Stomach (tissue), 9 donors: ENCODE data around the gene TMCC1. TPM values are rescaled to one million over a fixed set of nuclear protein-coding genes. Genes with fewer than 3 reads are reported as not detected.
"Not testable (repeated sequence)": the region's sequence is repeated elsewhere in the genome, so short reads cannot be mapped to it uniquely, and the experiment has no call there.

Experiments
- DNase-seq, 2 donors: peaks; one replicate each; pipeline versions ENCODE4 v3.0.0 to v3.0.0-alpha.2; 2013 to 2019
- H3K27ac ChIP-seq, 5 donors: fragments of 200-600 bp in 4 of 5; sonication (generic) in 4 of 5; one replicate each; pipeline ENCODE4 v1.5.1; 2013 to 2019; ENCODE audit warnings: mild to moderate bottlenecking in 1 of 5, moderate library complexity in 1 of 5
- H3K27me3 ChIP-seq, 3 donors: fragments of 200-600 bp; sonication (generic); one replicate each; pipeline ENCODE4 v1.5.1; 2017 to 2019; ENCODE audit warnings: mixed run types in 1 of 3
- H3K36me3 ChIP-seq, 4 donors: fragments of 200-600 bp; sonication (generic); 1 replicate in 3 of 4; 2 replicates in 1 of 4; pipeline ENCODE4 v1.5.1; 2016 to 2019
- H3K4me1 ChIP-seq, 4 donors: fragments of 200-600 bp; sonication (generic); one replicate each; pipeline ENCODE4 v1.5.1; 2016 to 2019
- H3K4me3 ChIP-seq, 4 donors: fragments of 200-600 bp; sonication (generic) in 3 of 4; one replicate each; pipeline ENCODE4 v1.5.1; 2016 to 2019; ENCODE audit warnings: mild to moderate bottlenecking in 1 of 4
- H3K9me3 ChIP-seq, 4 donors: fragments of 200-600 bp; sonication (generic); one replicate each; pipeline ENCODE4 v1.5.1; 2016 to 2019
- CTCF ChIP-seq, 7 experiments: fragments of 450-650 bp in 4 of 7; fragments of 200-600 bp in 3 of 7; sonication (generic) in 3 of 7; IDR thresholded peaks; one replicate each; pipeline ENCODE4 v1.5.1; 2016 to 2019; ENCODE audit warnings: antibody characterized with exemption in 7 of 7, control low read depth in 2 of 7, mild to moderate bottlenecking in 1 of 7
- EP300 ChIP-seq: sonication (generic); formaldehyde crosslinking; IDR thresholded peaks from one replicate; pipeline ENCODE4 v1.6.1; 2017; ENCODE audit warnings: antibody characterized with exemption
- POLR2A ChIP-seq, 4 donors: fragments of 450-650 bp; IDR thresholded peaks; one replicate each; pipeline ENCODE4 v1.6.1; 2016; ENCODE audit warnings: antibody characterized with exemption in 4 of 4, control low read depth in 2 of 4, mild to moderate bottlenecking in 1 of 4, moderate library complexity in 1 of 4
- POLR2AphosphoS5 ChIP-seq, 3 donors: sonication (generic); formaldehyde crosslinking; IDR thresholded peaks; one replicate each; pipeline ENCODE4 v1.6.1; 2016; ENCODE audit warnings: antibody characterized with exemption in 3 of 3
- WGBS, 5 donors: extraction: QIAGEN DNeasy Blood & Tissue Kit in 3 of 5; methylation state at CpG; one replicate each; pipeline versions ENCODE4 v1.1.5 to v1.1.7; 2013 to 2018; 5-methylcytosine and 5-hydroxymethylcytosine counted together
- intact Hi-C: fragments of 100-400 bp; cut with DNase I; formaldehyde crosslinking; loops from one replicate; pipeline ENCODE4 v1.15.1; 2023; ENCODE audit warnings: low total_unique reads
- polyA plus RNA-seq, 3 donors: library from polyadenylated mRNA; stranded (reverse); fragments of 200-250 nt; gene quantifications; one replicate each; pipeline ENCODE4 v1.2.3, GENCODE V29; 2013
- total RNA-seq, 5 donors: library from RNA; depleted of rRNA; stranded (reverse); fragments of >200 nt; gene quantifications; one replicate each; pipeline versions ENCODE4 v1.1.0 to v1.2.3, GENCODE V29; 2014 to 2016
- donor health status: healthy with polysubstance abuse.
- donor health status: Bipolar disorder and iron deficiency.
- donor health status: healthy.

The TMCC1 gene
- total and polyA plus RNA-seq, 8 donors, result 5.0 to 26.6 (median 9.3) TPM

- no peaks in the 10 kb centered on the region for H3K9me3 ChIP-seq
- WGBS, 5 donors, result 48 to 72% (median 69%) methylated on average over 2 of the region's 2 CpGs
- H3K36me3 ChIP-seq, result no peaks in the 10 kb centered on the region
- H3K27me3 ChIP-seq, result no peaks in the 10 kb centered on the region
- H3K4me1 ChIP-seq, result peaks cover 7 to 41% (median 19%) of the 10 kb centered on the region in 4 donors
- no peak overlapping the region for H3K27ac ChIP-seq
- H3K4me3 ChIP-seq, result no peak overlapping the region
- DNase-seq, result peak in 1 of 2 donors; percentile 43
- intact Hi-C loops, result no loop called here
- TF ChIP-seq CTCF (IDR thresholded peaks at IDR 0.05) (no peak), EP300 (no peak), POLR2AphosphoS5 (IDR thresholded peaks at IDR 0.05) (no peak), POLR2A (IDR thresholded peaks at IDR 0.05) (no peak)
Measured at GRCh38 chr3:129686941-129687340, 206.6 kb downstream of the TMCC1 start.

- no peaks in the 10 kb centered on the region for H3K36me3 ChIP-seq
- H3K9me3 ChIP-seq, result no peaks in the 10 kb centered on the region
- H3K27me3 ChIP-seq, result no peaks in the 10 kb centered on the region
- H3K4me3 ChIP-seq, result no peak overlapping the region
- H3K27ac ChIP-seq, result no peak overlapping the region
- intact Hi-C loops, result no loop called here
- WGBS, 5 donors, result 76 to 89% (median 80%) methylated on average over 3 of the region's 3 CpGs
- peaks cover 7 to 31% (median 19%) of the 10 kb centered on the region in 4 donors for H3K4me1 ChIP-seq
- no peak for DNase-seq
- TF ChIP-seq CTCF (IDR thresholded peaks at IDR 0.05) (no peak), POLR2AphosphoS5 (IDR thresholded peaks at IDR 0.05) (no peak), POLR2A (IDR thresholded peaks at IDR 0.05) (no peak), EP300 (no peak)
Measured at GRCh38 chr3:129684270-129684669, 209.2 kb downstream of the TMCC1 start.

GRCh38 chr3:129683201-129683600 lies 210.3 kb downstream of the TMCC1 start:
- intact Hi-C loops, result no loop called here
- 85 to 98% (median 94%) methylated on average over 2 of the region's 2 CpGs for WGBS, 5 donors
- no peak for DNase-seq

GRCh38 chr3:129676985-129677384 lies 216.5 kb downstream of the TMCC1 start:
- TF ChIP-seq CTCF (IDR thresholded peaks at IDR 0.05) (no peak), EP300 (no peak), POLR2AphosphoS5 (IDR thresholded peaks at IDR 0.05) (no peak), POLR2A (IDR thresholded peaks at IDR 0.05) (no peak)
- Histone ChIP-seq H3K36me3 (no peaks in the 10 kb centered on the region), H3K4me1 (peaks cover 0 to 31% (median 17%) of the 10 kb centered on the region in 4 donors), H3K9me3 (no peaks in the 10 kb centered on the region), H3K27me3 (no peaks in the 10 kb centered on the region), H3K4me3 (no peak overlapping the region), H3K27ac (no peak overlapping the region)
- DNase-seq, result no peak
- 92 to 98% (median 95%) methylated on average over 5 of the region's 5 CpGs for WGBS, 5 donors
- intact Hi-C loops, result no loop called here

More at GRCh38 chr3:129683201-129683600, 210.3 kb downstream of the TMCC1 start:
- Histone ChIP-seq H3K4me3 (no peak overlapping the region), H3K27ac (no peak overlapping the region), H3K36me3 (no peaks in the 10 kb centered on the region), H3K9me3 (no peaks in the 10 kb centered on the region), H3K4me1 (peaks cover 3 to 21% (median 10%) of the 10 kb centered on the region in 4 donors), H3K27me3 (no peaks in the 10 kb centered on the region)
- TF ChIP-seq CTCF (IDR thresholded peaks at IDR 0.05) (no peak), EP300 (no peak), POLR2AphosphoS5 (IDR thresholded peaks at IDR 0.05) (no peak), POLR2A (IDR thresholded peaks at IDR 0.05) (no peak)

- H3K4me3 ChIP-seq, intact Hi-C loops, H3K27me3 ChIP-seq, H3K9me3 ChIP-seq: not testable (repeated sequence)
- H3K36me3 ChIP-seq, result peaks cover 9 to 16% (median 14%) of the 10 kb centered on the region in 4 donors
- H3K27ac ChIP-seq, result peak overlapping the region in 3 of 5 donors; percentile 54 to 69 (median 57)
- peak in 1 of 2 donors; percentile 35 for DNase-seq
- peaks cover 0 to 31% (median 17%) of the 10 kb centered on the region in 4 donors for H3K4me1 ChIP-seq
- WGBS, 5 donors, result 79 to 92% (median 85%) methylated on average over 9 of the region's 9 CpGs
Measured at GRCh38 chr3:129674798-129675123, 218.8 kb downstream of the TMCC1 start.
